ENCODE data around the gene MRPL50.

DNA sequence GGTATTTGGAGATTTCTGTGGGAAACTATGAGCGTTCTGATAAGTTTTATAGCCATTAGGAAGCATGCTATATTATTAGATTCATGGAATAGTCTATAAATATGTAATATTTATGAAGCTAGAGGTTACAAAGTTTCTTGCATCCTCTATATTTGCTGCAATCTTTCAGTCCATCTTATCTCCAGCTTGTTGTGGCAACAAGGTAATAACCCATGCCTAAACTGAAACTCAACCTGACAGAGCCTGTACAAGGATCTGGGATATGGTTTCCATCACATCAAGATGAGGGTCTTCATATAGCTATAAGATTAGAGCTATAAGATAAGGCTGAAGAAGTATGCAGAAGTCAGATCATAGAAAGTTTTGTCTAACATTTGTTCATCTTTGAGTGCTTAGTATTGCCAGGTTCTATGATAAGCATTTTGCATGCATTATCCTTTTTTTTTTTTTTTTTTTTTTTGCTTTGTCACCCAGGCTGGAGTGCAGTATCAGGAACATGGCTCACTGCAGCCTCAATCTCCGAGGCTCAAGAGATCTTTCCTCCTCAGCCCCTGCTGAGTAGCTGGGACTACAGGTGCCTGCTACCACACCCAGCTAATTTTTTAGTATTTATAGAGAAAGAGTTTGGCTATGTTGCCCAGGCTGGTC, 28.4 kb downstream of the MRPL50 start:
- TF ChIP-seq CTCF (IDR thresholded peaks at IDR 0.05; ENCODE audit: insufficient read depth, low read depth, low read length) (no peak), EZH2 (IDR thresholded peaks at IDR 0.05; ENCODE audit: insufficient read depth, low read length) (no peak)

All from astrocyte (in vitro differentiated cells and primary cell).